CD4-positive, alpha-beta memory T cell (primary cell): ENCODE measurements around the gene RNF223. TPM values are rescaled to one million over a fixed set of nuclear protein-coding genes. Genes with fewer than 3 reads are reported as not detected.

Experiments used
- CTCF ChIA-PET: fragments of 350-600 bp; sonication (Branson Sonifier 250); formaldehyde crosslinking; loops from one replicate; lab custom pipeline; 2021; ENCODE audit warnings: inconsistent platforms; ENCODE audit not compliant: partially characterized antibody; lab: Charles Lee
- POLR2A ChIA-PET: fragments of 350-600 bp; sonication (Branson Sonifier 250); formaldehyde crosslinking; loops from one replicate; lab custom pipeline; 2021; ENCODE audit not compliant: partially characterized antibody; lab: Charles Lee
- DNase-seq, 5 donors: peaks; one replicate each; pipeline versions ENCODE4 v3.0.0 to v3.0.0-alpha.2; 2020 to 2022; ENCODE audit warnings: mixed read lengths in 1 of 5
- H3K27ac ChIP-seq: one replicate; pipeline ENCODE4 v1.7.0; 2013; ENCODE audit warnings: low read depth, low read length
- H3K27me3 ChIP-seq: 2 replicates; pipeline ENCODE4 v1.7.0; 2013; ENCODE audit warnings: mild to moderate bottlenecking, low read length, moderate library complexity; ENCODE audit not compliant: insufficient read depth
- H3K36me3 ChIP-seq: 2 replicates; pipeline ENCODE4 v1.7.0; 2013; ENCODE audit warnings: mild to moderate bottlenecking, low read length, moderate library complexity; ENCODE audit not compliant: insufficient read depth
- H3K4me1 ChIP-seq: 2 replicates; pipeline ENCODE4 v1.7.0; 2013; ENCODE audit warnings: mild to moderate bottlenecking, low read length, moderate library complexity; ENCODE audit not compliant: insufficient read depth
- H3K4me3 ChIP-seq, 2 donors: one replicate each; pipeline ENCODE4 v1.7.0; 2013; ENCODE audit warnings: low read length in 2 of 2, mild to moderate bottlenecking in 1 of 2
- H3K9me3 ChIP-seq, 2 donors: one replicate each; pipeline ENCODE4 v1.7.0; 2013; ENCODE audit warnings: low read length in 2 of 2, control low read depth in 1 of 2; ENCODE audit not compliant: control insufficient read depth in 1 of 2
- H3K27ac Mint-ChIP-seq, 7 donors: one replicate each; pipeline ENCODE4 v1.8.0; 2020 to 2021; ENCODE audit warnings: mixed read lengths in 7 of 7, mild to moderate bottlenecking in 6 of 7, inconsistent platforms in 3 of 7, moderate library complexity in 3 of 7
- H3K27me3 Mint-ChIP-seq, 2 donors: one replicate each; pipeline ENCODE4 v1.8.0; 2020 to 2021; ENCODE audit warnings: mixed read lengths in 2 of 2
- H3K36me3 Mint-ChIP-seq, 2 donors: one replicate each; pipeline ENCODE4 v1.8.0; 2020 to 2021; ENCODE audit warnings: mixed read lengths in 2 of 2, inconsistent platforms in 1 of 2, mild to moderate bottlenecking in 1 of 2
- H3K4me1 Mint-ChIP-seq, 4 donors: one replicate each; pipeline ENCODE4 v1.8.0; 2020 to 2021; ENCODE audit warnings: mixed read lengths in 4 of 4, mild to moderate bottlenecking in 1 of 4
- H3K4me3 Mint-ChIP-seq, 8 donors: one replicate each; pipeline ENCODE4 v1.8.0; 2020 to 2021; ENCODE audit warnings: mixed read lengths in 8 of 8, mild to moderate bottlenecking in 7 of 8, moderate library complexity in 6 of 8, inconsistent platforms in 3 of 8
- H3K9me3 Mint-ChIP-seq, 8 donors: one replicate each; pipeline ENCODE4 v1.8.0; 2020 to 2021; ENCODE audit warnings: mixed read lengths in 8 of 8, mild to moderate bottlenecking in 5 of 8, inconsistent platforms in 3 of 8, moderate library complexity in 1 of 8
- intact Hi-C: fragments of 100-400 bp; cut with micrococcal nuclease; formaldehyde crosslinking; loops from one replicate; pipeline ENCODE4 v1.15.1; 2023
- polyA plus RNA-seq, 2 donors: library from polyadenylated mRNA; unstranded; fragments of 300-500 nt; fragmentation: Illumina TruSeq; gene quantifications; one replicate each; pipeline ENCODE4 v1.2.3, GENCODE V29; 2021
- total RNA-seq, 2 experiments: library from RNA; stranded (reverse); gene quantifications; one replicate each; pipeline ENCODE4 v1.2.3, GENCODE V29; 2021

RNF223 gene
- total and polyA plus RNA-seq, 4 experiments from 2014 or later = not detected

DNA sequence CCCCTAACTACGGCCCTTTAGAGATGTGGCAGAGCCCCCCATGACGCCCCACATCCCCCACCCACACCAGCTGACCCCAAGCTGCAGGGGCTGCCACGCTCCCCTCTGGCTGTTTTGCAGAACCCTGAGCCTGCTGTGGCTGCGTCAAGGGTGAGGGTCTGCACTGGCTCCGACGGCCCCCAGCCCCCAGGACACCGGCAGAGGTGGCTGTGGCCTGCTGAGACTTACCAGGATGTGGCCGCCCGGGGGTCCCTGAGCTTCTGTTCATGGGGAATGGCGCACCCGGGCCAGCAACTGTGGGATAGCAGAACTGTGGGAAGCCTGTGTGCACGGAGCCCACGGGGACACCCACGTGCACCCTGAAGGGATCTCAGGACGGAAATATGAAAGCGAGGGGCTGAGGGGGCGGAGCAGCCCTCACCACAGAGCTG lies 12.8 kb upstream of the RNF223 start:
- H3K27ac Mint-ChIP-seq = no peak overlapping the region
- intact Hi-C loops = no loop called here
- no peak overlapping the region for H3K27ac ChIP-seq

GRCh38 chr1:1085911-1086841 lies 12.1 kb upstream of the RNF223 start:
- Histone ChIP-seq H3K36me3 (no peaks in the 10 kb centered on the region), H3K9me3 (no peaks in the 10 kb centered on the region), H3K4me1 (no peaks in the 10 kb centered on the region), H3K4me3 (no peak overlapping the region), H3K27me3 (no peaks in the 10 kb centered on the region), H3K27ac (no peak overlapping the region)
- H3K27ac Mint-ChIP-seq = no peak overlapping the region
- H3K4me1 Mint-ChIP-seq = no peaks in the 10 kb centered on the region
- intact Hi-C loops = no loop called here
- no peaks in the 10 kb centered on the region for H3K9me3 Mint-ChIP-seq
- ChIA-PET CTCF (no interaction called here), POLR2A (no interaction called here)
- peaks cover 0 to 3% of the 10 kb centered on the region in 2 donors for H3K36me3 Mint-ChIP-seq
- no peak for DNase-seq
- no peak overlapping the region for H3K4me3 Mint-ChIP-seq
- H3K27me3 Mint-ChIP-seq = no peaks in the 10 kb centered on the region

More for the DNA sequence above, 12.8 kb upstream of the RNF223 start:
- Mint-ChIP-seq H3K36me3 (peaks cover 0 to 3% of the 10 kb centered on the region in 2 donors), H3K27me3 (no peaks in the 10 kb centered on the region), H3K4me3 (no peak overlapping the region), H3K4me1 (no peaks in the 10 kb centered on the region), H3K9me3 (no peaks in the 10 kb centered on the region)
- no peaks in the 10 kb centered on the region for H3K36me3 ChIP-seq
- H3K4me1 ChIP-seq = no peaks in the 10 kb centered on the region
- no peaks in the 10 kb centered on the region for H3K27me3 ChIP-seq
- CTCF ChIA-PET = no interaction called here
- POLR2A ChIA-PET = no interaction called here
- no peak for DNase-seq
- H3K9me3 ChIP-seq = no peaks in the 10 kb centered on the region
- no peak overlapping the region for H3K4me3 ChIP-seq

DNA sequence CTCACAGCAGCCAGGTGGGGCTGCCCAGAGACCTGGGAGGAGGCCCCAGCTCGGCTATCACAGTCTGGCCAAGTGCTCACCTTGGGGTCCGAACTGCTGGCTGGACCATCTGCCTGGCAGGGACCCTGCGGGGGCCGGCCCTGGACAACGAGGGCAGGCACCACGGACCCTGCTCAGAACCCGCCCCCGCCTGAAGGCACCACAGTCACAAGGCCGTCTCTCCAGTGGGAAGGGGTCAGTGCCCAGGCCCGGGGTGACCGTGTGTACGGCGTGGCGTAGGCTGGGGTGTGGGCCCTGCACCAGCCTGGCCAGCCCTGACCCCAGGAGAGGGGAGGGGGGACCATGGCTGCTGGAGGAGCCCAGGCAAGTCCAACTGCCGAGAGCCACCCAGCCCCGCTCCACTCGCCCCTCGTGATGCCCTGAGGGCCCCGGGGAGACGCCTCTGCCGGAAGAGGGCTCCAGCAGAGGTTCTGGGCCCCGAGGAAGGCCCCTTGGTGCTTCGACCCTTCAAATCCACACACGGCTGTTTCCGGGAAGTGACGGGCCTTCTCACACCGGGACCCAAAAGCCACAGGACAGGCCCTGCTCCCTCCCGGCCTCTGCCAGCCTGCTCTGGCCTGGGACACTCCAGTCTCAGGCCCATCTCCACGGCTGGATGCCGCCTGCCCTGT lies 11.2 kb upstream of the RNF223 start:
- Mint-ChIP-seq H3K4me1 (no peaks in the 10 kb centered on the region), H3K27me3 (no peaks in the 10 kb centered on the region), H3K4me3 (no peak overlapping the region), H3K9me3 (no peaks in the 10 kb centered on the region), H3K27ac (no peak overlapping the region), H3K36me3 (peaks cover 0 to 3% of the 10 kb centered on the region in 2 donors)
- no peaks in the 10 kb centered on the region for H3K9me3 ChIP-seq
- POLR2A ChIA-PET = no interaction called here
- H3K4me3 ChIP-seq = no peak overlapping the region
- no peak for DNase-seq
- no peaks in the 10 kb centered on the region for H3K4me1 ChIP-seq
- intact Hi-C loops = no loop called here
- CTCF ChIA-PET = no interaction called here
- H3K27ac ChIP-seq = no peak overlapping the region
- H3K36me3 ChIP-seq = no peaks in the 10 kb centered on the region
- H3K27me3 ChIP-seq = no peaks in the 10 kb centered on the region

- Histone ChIP-seq H3K27me3 (no peaks in the 10 kb centered on the region), H3K27ac (no peak overlapping the region), H3K9me3 (no peaks in the 10 kb centered on the region), H3K4me1 (peaks cover 7% of the 10 kb centered on the region), H3K36me3 (no peaks in the 10 kb centered on the region), H3K4me3 (no peak overlapping the region)
- Mint-ChIP-seq H3K27me3 (no peaks in the 10 kb centered on the region), H3K9me3 (no peaks in the 10 kb centered on the region), H3K4me3 (no peak overlapping the region), H3K4me1 (peaks cover 0 to 1% (median under 1%) of the 10 kb centered on the region in 4 donors), H3K27ac (no peak overlapping the region), H3K36me3 (peaks cover 0 to 3% of the 10 kb centered on the region in 2 donors)
- ChIA-PET CTCF (no interaction called here), POLR2A (no interaction called here)
- no peak for DNase-seq
- intact Hi-C loops = no loop called here
Measured at GRCh38 chr1:1084372-1085170, 10.5 kb upstream of the RNF223 start.

DNA sequence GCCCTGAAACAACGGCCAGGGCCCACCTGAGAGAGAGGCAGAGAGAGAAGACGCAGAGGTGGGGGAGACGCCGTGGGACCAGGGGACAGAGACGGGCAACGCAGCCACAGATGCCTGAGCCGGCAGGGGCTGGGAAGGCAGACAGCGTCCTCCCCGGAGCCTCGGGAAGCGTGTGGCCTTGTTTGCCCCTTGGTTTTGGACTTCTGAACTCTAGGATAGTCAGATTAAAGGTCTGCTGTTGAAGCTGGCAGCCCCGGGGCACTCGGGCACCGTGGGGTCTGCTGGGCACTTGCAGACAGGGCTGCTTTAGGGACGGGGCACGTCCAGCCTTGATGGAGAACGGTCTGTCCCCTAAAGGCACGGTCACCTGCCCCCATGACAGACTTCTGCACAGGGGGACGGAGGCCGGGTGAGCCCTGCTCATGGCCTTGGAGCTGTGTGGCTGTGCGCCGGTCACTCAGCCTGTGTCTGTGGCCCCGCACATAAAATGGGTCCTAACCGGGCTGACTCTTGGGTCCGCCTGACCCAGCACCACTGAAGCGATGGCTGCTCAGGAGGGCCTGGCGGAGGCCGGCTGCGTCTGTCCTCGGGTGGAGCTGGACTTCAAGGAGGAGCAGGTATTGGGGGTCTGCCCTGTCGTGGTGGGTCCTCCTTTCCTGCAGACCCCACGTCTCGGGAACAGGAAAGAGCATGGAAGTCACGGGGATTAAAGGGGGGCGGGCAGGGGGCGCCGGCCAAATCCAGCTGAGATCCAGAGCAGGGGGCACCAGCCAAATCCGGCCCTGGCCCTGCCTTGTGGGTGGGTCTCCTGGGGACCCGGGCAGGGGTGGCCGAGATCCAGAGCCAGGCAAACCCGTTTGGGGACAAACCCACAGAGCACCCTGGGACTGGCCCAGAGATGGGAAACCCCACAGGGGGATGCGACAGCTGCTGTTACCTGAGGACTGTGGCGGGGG lies 9.6 kb upstream of the RNF223 start:
- CTCF ChIA-PET = no interaction called here
- H3K27me3 ChIP-seq = no peaks in the 10 kb centered on the region
- H3K9me3 ChIP-seq = no peaks in the 10 kb centered on the region
- POLR2A ChIA-PET = no interaction called here
- H3K4me3 Mint-ChIP-seq = no peak overlapping the region
- no peak overlapping the region for H3K27ac Mint-ChIP-seq
- no peaks in the 10 kb centered on the region for H3K27me3 Mint-ChIP-seq
- peaks cover 0 to 3% of the 10 kb centered on the region in 2 donors for H3K36me3 Mint-ChIP-seq
- intact Hi-C loops = no loop called here
- peaks cover 0 to 4% (median 2%) of the 10 kb centered on the region in 4 donors for H3K4me1 Mint-ChIP-seq
- DNase-seq = no peak
- no peaks in the 10 kb centered on the region for H3K9me3 Mint-ChIP-seq
- H3K36me3 ChIP-seq = no peaks in the 10 kb centered on the region
- H3K4me3 ChIP-seq = no peak overlapping the region
- H3K4me1 ChIP-seq = peaks cover 10% of the 10 kb centered on the region
- H3K27ac ChIP-seq = no peak overlapping the region

- H3K4me3 Mint-ChIP-seq = no peak overlapping the region
- CTCF ChIA-PET = no interaction called here
- H3K9me3 Mint-ChIP-seq = no peaks in the 10 kb centered on the region
Measured at GRCh38 chr1:1082776-1083415, 8.8 kb upstream of the RNF223 start.

More at GRCh38 chr1:1082776-1083415, 8.8 kb upstream of the RNF223 start:
- peaks cover 10% of the 10 kb centered on the region for H3K4me1 ChIP-seq
- POLR2A ChIA-PET = no interaction called here
- intact Hi-C loops = no loop called here
- H3K4me1 Mint-ChIP-seq = peaks cover 0 to 4% (median 2%) of the 10 kb centered on the region in 4 donors
- H3K27me3 ChIP-seq = no peaks in the 10 kb centered on the region
- peaks cover 0 to 3% of the 10 kb centered on the region in 2 donors for H3K36me3 Mint-ChIP-seq
- H3K4me3 ChIP-seq = no peak overlapping the region
- no peak overlapping the region for H3K27ac ChIP-seq
- H3K9me3 ChIP-seq = no peaks in the 10 kb centered on the region
- H3K27me3 Mint-ChIP-seq = no peaks in the 10 kb centered on the region
- no peaks in the 10 kb centered on the region for H3K36me3 ChIP-seq
- DNase-seq = no peak
- no peak overlapping the region for H3K27ac Mint-ChIP-seq
